ENCODE data around the gene SPTAN1. TPM values are rescaled to one million over a fixed set of nuclear protein-coding genes. Genes with fewer than 3 reads are reported as not detected.

The SPTAN1 gene
- total RNA-seq, 1 experiment from 2014 or later: 111 TPM

- no peak overlapping the region for H3K27ac ChIP-seq (ENCODE audit: low read depth, low read length)
- H3K4me3 ChIP-seq (replicated peaks in 1 of 2; ENCODE audit: low read depth in 1 of 2, low read length in 2 of 2): no peak overlapping the region
- no peak overlapping the region for H3K4me2 ChIP-seq (ENCODE audit: low read length)
- H2AFZ ChIP-seq (ENCODE audit: low read depth, low read length, poor library complexity, severe bottlenecking): no peak overlapping the region
- BruUV-seq (replicated peaks): TSS peak; percentile 61
- H3K27me3 ChIP-seq (ENCODE audit: insufficient read depth, low read length): no peaks in the 10 kb centered on the region
- H3K36me3 ChIP-seq (ENCODE audit: control insufficient read depth in 1 of 2, insufficient read depth in 2 of 2, low read length in 2 of 2): peaks cover 15 to 45% of the 10 kb centered on the region in 2 experiments
- DNase-seq (ENCODE audit: low read depth, low spot score): no peak
- TF ChIP-seq POLR2AphosphoS5 (IDR thresholded peaks at IDR 0.05; ENCODE audit: low read depth, low read length) (0 out of 2 replicates have a peak, but pooled peaks have one; percentile 22), CEBPB (IDR thresholded peaks at IDR 0.05; ENCODE audit: low read depth) (no peak)
- H3K4me1 ChIP-seq (ENCODE audit: control insufficient read depth in 1 of 2, insufficient read depth in 2 of 2, low read length in 2 of 2): peaks cover 24 to 46% of the 10 kb centered on the region in 2 experiments
- POLR2A ChIA-PET: no interaction called here
- intact Hi-C loops (cut with micrococcal nuclease): no loop called here
- no peak overlapping the region for H3K9ac ChIP-seq (ENCODE audit: low read length)
- RAD21 ChIA-PET (ENCODE audit: low non-redundant PET in 1 of 2, low total read pairs in 2 of 2, uncharacterized antibody in 2 of 2, unreplicated experiment in 2 of 2): no interaction called here
- peaks cover 29% of the 10 kb centered on the region for H3K79me2 ChIP-seq (ENCODE audit: insufficient read depth, low read length)
- no peaks in the 10 kb centered on the region for H3K9me3 ChIP-seq (ENCODE audit: control insufficient read depth in 1 of 2, insufficient read depth in 1 of 2, low read depth in 1 of 2, low read length in 2 of 2)
- H4K20me1 ChIP-seq (ENCODE audit: insufficient read depth): no peaks in the 10 kb centered on the region
- ATAC-seq: no peak
- no peaks in the 10 kb centered on the region for H3K9me2 ChIP-seq (ENCODE audit: insufficient read depth)
- CTCF ChIA-PET: no interaction called here
Observed at GRCh38 chr9:128633057-128633456, 80.7 kb downstream of the SPTAN1 start.

- no peak overlapping the region for H3K4me3 ChIP-seq (replicated peaks in 1 of 2; ENCODE audit: low read depth in 1 of 2, low read length in 2 of 2)
- peaks cover 15 to 45% of the 10 kb centered on the region in 2 experiments for H3K36me3 ChIP-seq (ENCODE audit: control insufficient read depth in 1 of 2, insufficient read depth in 2 of 2, low read length in 2 of 2)
- no peaks in the 10 kb centered on the region for H3K27me3 ChIP-seq (ENCODE audit: insufficient read depth, low read length)
- ATAC-seq (no peak), DNase-seq (ENCODE audit: low read depth, low spot score) (no peak)
- H3K9me3 ChIP-seq (ENCODE audit: control insufficient read depth in 1 of 2, insufficient read depth in 1 of 2, low read depth in 1 of 2, low read length in 2 of 2): no peaks in the 10 kb centered on the region
- no peak overlapping the region for H3K9ac ChIP-seq (ENCODE audit: low read length)
- POLR2A ChIA-PET: no interaction called here
- H3K9me2 ChIP-seq (ENCODE audit: insufficient read depth): no peaks in the 10 kb centered on the region
- H3K79me2 ChIP-seq (ENCODE audit: insufficient read depth, low read length): peaks cover 30% of the 10 kb centered on the region
- no peak overlapping the region for H2AFZ ChIP-seq (ENCODE audit: low read depth, low read length, poor library complexity, severe bottlenecking)
- intact Hi-C loops (cut with micrococcal nuclease): no loop called here
- RAD21 ChIA-PET (ENCODE audit: low non-redundant PET in 1 of 2, low total read pairs in 2 of 2, uncharacterized antibody in 2 of 2, unreplicated experiment in 2 of 2): no interaction called here
- TSS peak; percentile 62 for BruUV-seq (replicated peaks)
- no peak overlapping the region for H3K4me2 ChIP-seq (ENCODE audit: low read length)
- H3K4me1 ChIP-seq (ENCODE audit: control insufficient read depth in 1 of 2, insufficient read depth in 2 of 2, low read length in 2 of 2): peaks cover 28 to 44% of the 10 kb centered on the region in 2 experiments
- no peaks in the 10 kb centered on the region for H4K20me1 ChIP-seq (ENCODE audit: insufficient read depth)
- TF ChIP-seq EGR1 (IDR thresholded peaks at IDR 0.05; ENCODE audit: low read depth) (no peak), ATF3 (IDR thresholded peaks at IDR 0.05) (no peak), CEBPB (IDR thresholded peaks at IDR 0.05; ENCODE audit: low read depth) (no peak), POLR2A (IDR thresholded peaks at IDR 0.05; ENCODE audit: borderline replicate concordance, extremely low read depth, insufficient read depth, insufficient read length) (no peak), RAD21 (IDR thresholded peaks at IDR 0.05; ENCODE audit: low read depth) (no peak), EZH2phosphoT487 (IDR thresholded peaks at IDR 0.05; ENCODE audit: borderline replicate concordance) (no peak), TCF7L2 (IDR thresholded peaks at IDR 0.05; ENCODE audit: borderline replicate concordance, extremely low read depth, insufficient read depth, insufficient read length) (no peak), YY1 (IDR thresholded peaks at IDR 0.05; ENCODE audit: extremely low read depth, insufficient replicate concordance, low read depth, low read length) (no peak), ZBTB33 (IDR thresholded peaks at IDR 0.05; ENCODE audit: extremely low read depth, insufficient replicate concordance, low read length) (no peak), ZFX (IDR thresholded peaks at IDR 0.05) (no peak)
- CTCF ChIA-PET: no interaction called here
- no peak overlapping the region for H3K27ac ChIP-seq (ENCODE audit: low read depth, low read length)
Observed at GRCh38 chr9:128633601-128634000, 81.2 kb downstream of the SPTAN1 start.
